Caco-2 (cell line): ENCODE measurements around the gene CFB. TPM values are rescaled to one million over a fixed set of nuclear protein-coding genes. Genes with fewer than 3 reads are reported as not detected.
"Not testable (repeated sequence)": the region's sequence is repeated elsewhere in the genome, so short reads cannot be mapped to it uniquely, and the experiment has no call there.

Experiments
- BruUV-seq: library from RNA; stranded (reverse); fragments of 400-500 nt; replicated peaks from 2 replicates; lab custom pipeline; 2021; lab: Mats Ljungman, UMichigan
- CTCF ChIA-PET: fragments of 300-600 bp; sonication (Branson Sonifier 250); formaldehyde crosslinking; loops from one replicate; lab custom pipeline; 2022; ENCODE audit warnings: antibody characterized with exemption; lab: Charles Lee
- POLR2A ChIA-PET: fragments of 300-600 bp; sonication (Branson Sonifier 250); formaldehyde crosslinking; loops from one replicate; lab custom pipeline; 2022; ENCODE audit warnings: antibody characterized with exemption; lab: Charles Lee
- DNase-seq, 2 experiments: peaks; one replicate each; pipeline versions ENCODE4 v3.0.0 to v3.0.0-alpha.2; 2020 to 2022
- H3K27me3 ChIP-seq: replicated peaks from 2 replicates; pipeline ENCODE4 v1.6.0; 2011; ENCODE audit warnings: low read length; ENCODE audit not compliant: control insufficient read depth, insufficient read depth
- H3K36me3 ChIP-seq: 2 replicates; pipeline ENCODE4 v1.5.1; 2011; ENCODE audit warnings: low read length; ENCODE audit not compliant: control insufficient read depth, insufficient read depth
- H3K4me1 ChIP-seq: fragments of 250-450 bp; sonication (Bioruptor Pico); 2 replicates; pipeline ENCODE4 v1.5.1; 2020; ENCODE audit warnings: mild to moderate bottlenecking
- H3K4me3 ChIP-seq: 2 replicates; pipeline ENCODE4 v1.5.1; 2011; ENCODE audit warnings: low read depth, mild to moderate bottlenecking, control low read depth, low read length
- H3K9me3 ChIP-seq: fragments of 250-450 bp; sonication (Bioruptor Pico); 2 replicates; pipeline ENCODE4 v1.5.1; 2020; ENCODE audit warnings: mild to moderate bottlenecking, moderate library complexity
- H3K27ac Mint-ChIP-seq: one replicate; pipeline ENCODE4 v1.8.0; 2022; ENCODE audit warnings: mixed read lengths; ENCODE audit not compliant: unreplicated experiment
- H3K27me3 Mint-ChIP-seq: one replicate; pipeline ENCODE4 v1.8.0; 2022; ENCODE audit warnings: mixed read lengths; ENCODE audit not compliant: insufficient read depth, unreplicated experiment
- H3K36me3 Mint-ChIP-seq: one replicate; pipeline ENCODE4 v1.8.0; 2022; ENCODE audit warnings: mild to moderate bottlenecking, mixed read lengths; ENCODE audit not compliant: insufficient read depth, unreplicated experiment
- H3K4me1 Mint-ChIP-seq: one replicate; pipeline ENCODE4 v1.8.0; 2022; ENCODE audit warnings: low read depth, mixed read lengths; ENCODE audit not compliant: unreplicated experiment
- H3K4me3 Mint-ChIP-seq: one replicate; pipeline ENCODE4 v1.8.0; 2022; ENCODE audit warnings: mild to moderate bottlenecking, moderate library complexity, mixed read lengths; ENCODE audit not compliant: unreplicated experiment
- H3K9me3 Mint-ChIP-seq: one replicate; pipeline ENCODE4 v1.8.0; 2022; ENCODE audit warnings: mixed read lengths; ENCODE audit not compliant: unreplicated experiment
- CTCF ChIP-seq, 2 experiments: fragments of 200-600 bp in 1 of 2; IDR thresholded peaks; 1 replicate in 1 of 2; 2 replicates in 1 of 2; pipeline versions ENCODE4 v1.5.1 to v1.8.0; 2011 to 2022; ENCODE audit warnings: antibody characterized with exemption in 1 of 2, control low read depth in 1 of 2, inconsistent platforms in 1 of 2, low read depth in 1 of 2, low read length in 1 of 2, mild to moderate bottlenecking in 1 of 2, moderate library complexity in 1 of 2; ENCODE audit not compliant: insufficient read depth in 1 of 2, severe bottlenecking in 1 of 2, unreplicated experiment in 1 of 2
- intact Hi-C: fragments of 100-400 bp; cut with micrococcal nuclease; formaldehyde crosslinking; loops from one replicate; pipeline ENCODE4 v1.10.0; 2022; ENCODE audit not compliant: unreplicated experiment
- total RNA-seq: library from RNA; stranded (reverse); gene quantifications from 2 replicates; pipeline ENCODE4 v1.2.3, GENCODE V29; 2022

Gene CFB
- total RNA-seq, 1 experiment from 2014 or later: 32.1 TPM

GRCh38 chr6:31928672-31928939 is 17.3 kb upstream of the CFB start:
- H3K4me1 ChIP-seq: peaks cover 3% of the 10 kb centered on the region; the same call in 1 of the 2 replicates
- Mint-ChIP-seq H3K4me1 (no peaks in the 10 kb centered on the region), H3K4me3 (no peak overlapping the region), H3K9me3 (no peaks in the 10 kb centered on the region), H3K27me3 (no peaks in the 10 kb centered on the region), H3K27ac (no peak overlapping the region), H3K36me3 (no peaks in the 10 kb centered on the region)
- TF ChIP-seq CTCF (IDR thresholded peaks at IDR 0.05; ENCODE audit: insufficient read depth in 1 of 2, low read depth in 1 of 2, low read length in 1 of 2, severe bottlenecking in 1 of 2, unreplicated experiment in 1 of 2): no peak
- BruUV-seq: no TSS peak
- no peaks in the 10 kb centered on the region; the same call in 1 of the 2 replicates for H3K36me3 ChIP-seq
- ChIA-PET CTCF (no interaction called here), POLR2A (interaction anchor here (0.7 kb wide), 1 partner anchor 1783 kb away, joined by 3 read pairs; the partner anchor contains the start of gene UQCC2)
- intact Hi-C loops: no loop called here
- no peaks in the 10 kb centered on the region for H3K9me3 ChIP-seq
- H3K4me3 ChIP-seq: no peak overlapping the region
- no peak for DNase-seq
- H3K27me3 ChIP-seq: no peaks in the 10 kb centered on the region

GRCh38 chr6:31930962-31931361 is 14.9 kb upstream of the CFB start:
- no TSS peak for BruUV-seq
- no peak for TF ChIP-seq CTCF (IDR thresholded peaks at IDR 0.05; ENCODE audit: insufficient read depth in 1 of 2, low read depth in 1 of 2, low read length in 1 of 2, severe bottlenecking in 1 of 2, unreplicated experiment in 1 of 2)
- H3K36me3 Mint-ChIP-seq: no peaks in the 10 kb centered on the region
- no peaks in the 10 kb centered on the region for H3K27me3 ChIP-seq
- CTCF ChIA-PET: no interaction called here
- no peaks in the 10 kb centered on the region for H3K27me3 Mint-ChIP-seq
- DNase-seq: no peak
- no peaks in the 10 kb centered on the region for H3K9me3 Mint-ChIP-seq
- no peaks in the 10 kb centered on the region for H3K36me3 ChIP-seq
- peaks cover 3% of the 10 kb centered on the region; the same call in 1 of the 2 replicates for H3K4me1 ChIP-seq
- H3K4me3 Mint-ChIP-seq: no peak overlapping the region
- intact Hi-C loops: no loop called here
- no peaks in the 10 kb centered on the region for H3K9me3 ChIP-seq
- no peaks in the 10 kb centered on the region for H3K4me1 Mint-ChIP-seq
- H3K4me3 ChIP-seq: no peak overlapping the region
- H3K27ac Mint-ChIP-seq: no peak overlapping the region
- POLR2A ChIA-PET: no interaction called here

GRCh38 chr6:31932137-31932536 is 13.8 kb upstream of the CFB start:
- H3K4me1 Mint-ChIP-seq, POLR2A ChIA-PET, H3K36me3 ChIP-seq, DNase-seq, CTCF ChIA-PET, H3K27me3 ChIP-seq, H3K9me3 ChIP-seq, H3K4me1 ChIP-seq, BruUV-seq, H3K9me3 Mint-ChIP-seq, H3K27me3 Mint-ChIP-seq, H3K27ac Mint-ChIP-seq, H3K4me3 Mint-ChIP-seq, H3K36me3 Mint-ChIP-seq, H3K4me3 ChIP-seq, intact Hi-C loops: not testable (repeated sequence)

GRCh38 chr6:31933537-31933936 is 12.4 kb upstream of the CFB start:
- Mint-ChIP-seq H3K27me3 (no peaks in the 10 kb centered on the region), H3K4me3 (no peak overlapping the region), H3K36me3 (no peaks in the 10 kb centered on the region), H3K9me3 (no peaks in the 10 kb centered on the region), H3K4me1 (no peaks in the 10 kb centered on the region), H3K27ac (no peak overlapping the region)
- POLR2A ChIA-PET: no interaction called here
- DNase-seq: no peak
- CTCF ChIA-PET: no interaction called here
- Histone ChIP-seq H3K9me3 (no peaks in the 10 kb centered on the region), H3K36me3 (no peaks in the 10 kb centered on the region), H3K4me3 (no peak overlapping the region), H3K27me3 (no peaks in the 10 kb centered on the region), H3K4me1 (no peaks in the 10 kb centered on the region)
- BruUV-seq: no TSS peak
- intact Hi-C loops: no loop called here
- TF ChIP-seq CTCF (IDR thresholded peaks at IDR 0.05; ENCODE audit: insufficient read depth in 1 of 2, low read depth in 1 of 2, low read length in 1 of 2, severe bottlenecking in 1 of 2, unreplicated experiment in 1 of 2): no peak
